ENCODE data around the gene CREB3L2. TPM values are rescaled to one million over a fixed set of nuclear protein-coding genes. Genes with fewer than 3 reads are reported as not detected.

The CREB3L2 gene
- total RNA-seq, 1 experiment from 2014 or later: 39.9 TPM

DNA sequence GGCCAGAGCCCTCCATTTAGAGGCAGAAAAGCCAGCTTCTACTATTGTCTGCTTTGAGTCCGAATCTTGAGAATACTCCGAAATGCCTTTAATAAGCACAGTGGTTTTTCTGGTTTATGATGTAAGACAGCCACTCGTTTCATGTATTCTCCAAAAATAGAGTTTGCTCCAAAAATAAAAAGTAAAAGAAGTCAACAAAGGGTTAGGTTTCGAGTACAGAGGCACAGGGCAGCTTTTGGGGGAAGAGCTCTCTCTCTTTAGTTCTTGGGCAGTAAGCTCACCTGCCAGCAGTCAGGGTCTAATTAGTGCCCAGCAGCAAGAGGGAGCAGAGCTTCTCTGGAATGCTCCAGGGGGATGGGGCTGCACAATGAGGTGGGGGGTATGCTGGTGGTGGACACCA is 20.2 kb downstream of the CREB3L2 start:
- Mint-ChIP-seq H3K4me3 (ENCODE audit: low read depth, unreplicated experiment) (peak overlapping the region; percentile 33), H3K9me3 (ENCODE audit: low read depth, unreplicated experiment) (peaks cover 2% of the 10 kb centered on the region), H3K27ac (ENCODE audit: unreplicated experiment) (peak overlapping the region; percentile 88), H3K36me3 (ENCODE audit: insufficient read depth, unreplicated experiment) (peaks cover 15% of the 10 kb centered on the region), H3K4me1 (ENCODE audit: low read depth, unreplicated experiment) (peaks cover 49% of the 10 kb centered on the region), H3K27me3 (ENCODE audit: unreplicated experiment) (no peaks in the 10 kb centered on the region)
- no peak for DNase-seq
- TF ChIP-seq, protein P1, sequence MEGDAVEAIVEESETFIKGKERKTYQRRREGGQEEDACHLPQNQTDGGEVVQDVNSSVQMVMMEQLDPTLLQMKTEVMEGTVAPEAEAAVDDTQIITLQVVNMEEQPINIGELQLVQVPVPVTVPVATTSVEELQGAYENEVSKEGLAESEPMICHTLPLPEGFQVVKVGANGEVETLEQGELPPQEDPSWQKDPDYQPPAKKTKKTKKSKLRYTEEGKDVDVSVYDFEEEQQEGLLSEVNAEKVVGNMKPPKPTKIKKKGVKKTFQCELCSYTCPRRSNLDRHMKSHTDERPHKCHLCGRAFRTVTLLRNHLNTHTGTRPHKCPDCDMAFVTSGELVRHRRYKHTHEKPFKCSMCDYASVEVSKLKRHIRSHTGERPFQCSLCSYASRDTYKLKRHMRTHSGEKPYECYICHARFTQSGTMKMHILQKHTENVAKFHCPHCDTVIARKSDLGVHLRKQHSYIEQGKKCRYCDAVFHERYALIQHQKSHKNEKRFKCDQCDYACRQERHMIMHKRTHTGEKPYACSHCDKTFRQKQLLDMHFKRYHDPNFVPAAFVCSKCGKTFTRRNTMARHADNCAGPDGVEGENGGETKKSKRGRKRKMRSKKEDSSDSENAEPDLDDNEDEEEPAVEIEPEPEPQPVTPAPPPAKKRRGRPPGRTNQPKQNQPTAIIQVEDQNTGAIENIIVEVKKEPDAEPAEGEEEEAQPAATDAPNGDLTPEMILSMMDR (IDR thresholded peaks at IDR 0.05; ENCODE audit: unreplicated experiment): no peak
- BruUV-seq (replicated peaks): no TSS peak
- CTCF ChIA-PET: interaction anchor here (0.8 kb wide), 1 partner anchor 21 kb away, joined by 3 read pairs; no protein-coding TSS in a partner anchor
- intact Hi-C loops (cut with micrococcal nuclease; ENCODE audit: unreplicated experiment): no loop called here

DNA sequence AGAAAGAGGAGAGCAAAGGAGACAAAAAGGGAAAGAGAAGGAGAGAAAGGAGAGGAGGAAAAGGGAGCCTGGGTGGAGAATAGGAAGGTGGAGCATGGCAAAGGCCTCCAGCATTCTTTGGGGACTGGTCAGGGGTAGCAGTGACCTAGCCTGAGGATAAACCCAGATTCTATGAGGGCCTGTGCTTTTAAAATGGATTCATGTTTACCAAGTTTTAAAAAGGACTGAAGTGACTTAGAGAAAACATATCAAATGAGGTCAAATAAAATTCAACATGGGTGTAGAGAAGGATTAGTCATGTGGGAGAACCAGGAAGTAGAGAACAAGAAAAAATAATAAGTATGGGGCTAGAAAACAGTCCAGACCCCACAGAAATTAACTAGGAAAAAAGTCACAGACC is 20.7 kb downstream of the CREB3L2 start:
- intact Hi-C loops (cut with micrococcal nuclease; ENCODE audit: unreplicated experiment): no loop called here
- Mint-ChIP-seq H3K27ac (ENCODE audit: unreplicated experiment) (peak overlapping the region; percentile 88), H3K4me1 (ENCODE audit: low read depth, unreplicated experiment) (peaks cover 54% of the 10 kb centered on the region), H3K9me3 (ENCODE audit: low read depth, unreplicated experiment) (peaks cover 2% of the 10 kb centered on the region), H3K4me3 (ENCODE audit: low read depth, unreplicated experiment) (peak overlapping the region; percentile 33), H3K27me3 (ENCODE audit: unreplicated experiment) (no peaks in the 10 kb centered on the region), H3K36me3 (ENCODE audit: insufficient read depth, unreplicated experiment) (peaks cover 15% of the 10 kb centered on the region)
- no peak for DNase-seq
- TF ChIP-seq, protein P1 (IDR thresholded peaks at IDR 0.05; ENCODE audit: unreplicated experiment): no peak
- BruUV-seq (replicated peaks): no TSS peak
- CTCF ChIA-PET: interaction anchor here (0.8 to 1.1 kb wide), 2 partner anchors 19 to 21 kb away, joined by 3 read pairs; no protein-coding TSS in a partner anchor

DNA sequence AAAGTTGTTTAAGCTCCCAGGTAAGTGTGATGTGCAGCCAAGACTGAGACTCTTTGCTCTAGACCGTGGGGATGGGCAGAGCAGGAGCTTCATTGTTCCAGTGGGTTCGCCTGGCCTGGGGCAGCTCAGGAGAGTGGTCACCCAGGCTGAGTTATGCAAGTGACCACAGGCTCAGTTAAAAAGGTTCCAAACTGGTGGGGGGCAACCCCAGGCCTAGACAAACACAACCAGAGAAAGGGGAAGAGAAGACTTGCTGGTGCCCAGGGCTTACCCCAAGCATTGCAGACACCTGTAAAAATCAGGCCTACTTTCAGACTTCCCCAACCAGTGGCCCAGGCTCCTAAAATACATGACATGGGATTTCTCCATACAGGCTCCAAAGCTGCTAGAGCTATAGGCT is 21.6 kb downstream of the CREB3L2 start:
- CTCF ChIA-PET: interaction anchor here (1.1 kb wide), 1 partner anchor 19 kb away, joined by 3 read pairs; no protein-coding TSS in a partner anchor

DNA sequence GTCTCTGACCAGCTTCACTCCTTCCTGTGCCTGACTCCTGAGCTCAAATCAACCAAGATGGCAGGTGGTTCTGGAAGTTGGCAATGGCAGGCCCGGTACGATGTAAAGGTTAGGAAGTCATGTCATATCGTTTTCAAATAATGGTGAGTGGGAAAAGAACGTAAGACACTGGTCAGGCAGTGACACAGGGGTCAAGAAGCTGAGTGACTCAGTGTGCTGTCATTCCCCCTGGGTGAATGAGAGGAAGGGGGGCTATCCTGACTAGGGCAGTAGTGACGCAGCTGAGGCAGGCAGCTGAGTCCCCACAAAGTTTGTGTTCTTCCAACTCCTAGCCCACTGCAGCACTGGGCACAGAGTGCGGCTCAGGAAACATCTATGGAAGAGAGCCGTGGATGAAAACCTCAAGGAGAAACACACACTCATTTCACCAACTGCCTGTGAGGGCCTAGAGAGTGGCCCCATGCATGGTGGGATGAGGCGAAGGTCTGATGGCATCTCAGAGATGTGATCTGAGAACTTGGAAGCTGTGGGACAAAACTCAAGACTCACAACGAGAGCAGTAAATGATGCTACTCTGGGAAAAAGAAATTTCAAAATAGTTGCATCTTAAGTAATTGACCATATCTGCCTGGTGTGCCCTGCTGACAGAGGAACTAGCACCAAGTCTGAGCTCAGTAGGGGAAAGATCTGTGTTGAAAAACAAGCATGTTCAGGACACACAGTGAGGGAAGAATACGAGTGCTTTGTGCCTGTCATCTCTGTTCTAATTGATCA is 23.2 kb downstream of the CREB3L2 start:
- Mint-ChIP-seq H3K4me3 (ENCODE audit: low read depth, unreplicated experiment) (peak overlapping the region; percentile 49), H3K27me3 (ENCODE audit: unreplicated experiment) (no peaks in the 10 kb centered on the region), H3K9me3 (ENCODE audit: low read depth, unreplicated experiment) (peaks cover 2% of the 10 kb centered on the region), H3K4me1 (ENCODE audit: low read depth, unreplicated experiment) (peaks cover 59% of the 10 kb centered on the region), H3K27ac (ENCODE audit: unreplicated experiment) (peak overlapping the region; percentile 91), H3K36me3 (ENCODE audit: insufficient read depth, unreplicated experiment) (peaks cover 15% of the 10 kb centered on the region)
- peak; percentile 75 for DNase-seq
- intact Hi-C loops (cut with micrococcal nuclease; ENCODE audit: unreplicated experiment): no loop called here
- no TSS peak for BruUV-seq (replicated peaks)
- TF ChIP-seq, protein P1 (IDR thresholded peaks at IDR 0.05; ENCODE audit: unreplicated experiment): no peak
- CTCF ChIA-PET: interaction anchor here (1.4 to 1.5 kb wide), 3 partner anchors 8 to 24 kb away, joined by 4 to 8 read pairs (median 4); partner anchors contain the start of gene CREB3L2

More for the DNA sequence above, 21.6 kb downstream of the CREB3L2 start:
- H3K4me3 Mint-ChIP-seq (ENCODE audit: low read depth, unreplicated experiment): no peak overlapping the region
- no peak for DNase-seq
- TF ChIP-seq, protein P1 (IDR thresholded peaks at IDR 0.05; ENCODE audit: unreplicated experiment): no peak
- intact Hi-C loops (cut with micrococcal nuclease; ENCODE audit: unreplicated experiment): no loop called here
- H3K27me3 Mint-ChIP-seq (ENCODE audit: unreplicated experiment): no peaks in the 10 kb centered on the region
- H3K9me3 Mint-ChIP-seq (ENCODE audit: low read depth, unreplicated experiment): peaks cover 2% of the 10 kb centered on the region
- H3K27ac Mint-ChIP-seq (ENCODE audit: unreplicated experiment): no peak overlapping the region
- H3K36me3 Mint-ChIP-seq (ENCODE audit: insufficient read depth, unreplicated experiment): peaks cover 15% of the 10 kb centered on the region
- peaks cover 59% of the 10 kb centered on the region for H3K4me1 Mint-ChIP-seq (ENCODE audit: low read depth, unreplicated experiment)
- BruUV-seq (replicated peaks): no TSS peak
